Heart left ventricle (tissue), 13 donors: Measurements from ENCODE around the gene UPK3BL1.
"Not testable (repeated sequence)": the region's sequence is repeated elsewhere in the genome, so short reads cannot be mapped to it uniquely, and the experiment has no call there.

ENCODE experiments used
- CTCF ChIP-seq, 12 donors: fragments of 200-600 bp; sonication (generic) in 4 of 12; IDR thresholded peaks; one replicate each; pipeline versions ENCODE4 v1.5.0 to v1.8.0; 2018 to 2022; ENCODE audit warnings: antibody characterized with exemption in 12 of 12, mild to moderate bottlenecking in 5 of 12
- POLR2A ChIP-seq, 2 donors: fragments of 450-650 bp; IDR thresholded peaks; one replicate each; pipeline ENCODE4 v1.6.1; 2017; ENCODE audit warnings: antibody characterized with exemption in 2 of 2, mild to moderate bottlenecking in 2 of 2, moderate library complexity in 2 of 2
- donor health status: ischemic (EF 13 %, LVEDD 7.1; RV severe dilation, severe dysfunction).
- donor health status: DM: no; HTN: yes; CAD: no.
- donor health status: DM: no; HTN: no; CAD: no.
- donor health status: ischemic (EF 25% LVEDD 6.9; RV normal size, moderate dysfunction).
- donor health status: ischemic (EF 25% LVEDD 5.7; RV mildly dilated, moderate dysfunction).
- donor health status: ischemic (EF 35%, LVEDD 5.7; RV mildly dilated, moderate dysfunction).
- donor health status: nonischemic (EF 11% LVEDD 7.7; RV severe dilation, severe dysfunction).
- donor health status: DM: yes; HTN: yes; CAD: no.
- donor health status: PGD.
- donor health status: ischemic (EF 29% LVEDD 5.4; RV normal size, mild dysfunction).
- donor health status: nonischemic (EF 23%, LVEDD 6.1; RV moderate dilation, normal function).

- not testable (repeated sequence) for TF ChIP-seq CTCF, POLR2A (IDR thresholded peaks at IDR 0.05)
Measured at GRCh38 chr7:102671956-102672307, 29.3 kb upstream of the UPK3BL1 start.
